Keratinocyte (primary cell): ENCODE results near the gene TEAD4.

ENCODE experiments used
- EZH2 ChIP-seq: IDR thresholded peaks from one replicate; pipeline ENCODE4 v1.6.1; 2012; ENCODE audit warnings: inconsistent platforms, mild to moderate bottlenecking, low read length, moderate library complexity
- TF ChIP-seq, protein P1 (sequence below), 3 experiments: IDR thresholded peaks in 1 of 3; conservative IDR thresholded peaks in 1 of 3; optimal IDR thresholded peaks in 1 of 3; 2 replicates in 2 of 3; 3 replicates in 1 of 3; pipeline versions ENCODE3 to v1.5.1; 2011; ENCODE audit warnings: low read length in 3 of 3, mild to moderate bottlenecking in 3 of 3, moderate library complexity in 2 of 3, control low read depth in 1 of 3, inconsistent platforms in 1 of 3; ENCODE audit not compliant: insufficient read depth in 2 of 3; ENCODE audit errors: extremely low read depth in 1 of 3

DNA sequence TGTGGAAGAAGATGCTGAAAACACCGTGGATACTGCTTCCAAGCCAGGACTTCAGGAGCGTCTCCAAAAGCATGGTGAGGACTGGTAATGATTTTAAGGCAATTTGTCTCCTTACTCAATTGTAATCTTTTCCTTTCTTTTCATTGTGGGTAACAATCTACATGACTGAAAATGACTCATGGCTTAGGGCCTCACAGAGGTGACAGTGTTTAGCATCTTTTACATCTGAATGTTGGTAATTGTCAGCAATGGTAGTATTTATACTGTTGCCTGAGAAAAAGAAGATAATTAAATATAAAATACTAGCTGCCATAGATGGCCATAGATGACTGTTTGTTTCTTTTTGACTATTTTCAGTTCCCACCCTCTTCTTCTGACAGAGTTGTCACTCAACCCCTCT is 36.9 kb upstream of the TEAD4 start:
- TF ChIP-seq EZH2, result no peak
- TF ChIP-seq, protein P1, sequence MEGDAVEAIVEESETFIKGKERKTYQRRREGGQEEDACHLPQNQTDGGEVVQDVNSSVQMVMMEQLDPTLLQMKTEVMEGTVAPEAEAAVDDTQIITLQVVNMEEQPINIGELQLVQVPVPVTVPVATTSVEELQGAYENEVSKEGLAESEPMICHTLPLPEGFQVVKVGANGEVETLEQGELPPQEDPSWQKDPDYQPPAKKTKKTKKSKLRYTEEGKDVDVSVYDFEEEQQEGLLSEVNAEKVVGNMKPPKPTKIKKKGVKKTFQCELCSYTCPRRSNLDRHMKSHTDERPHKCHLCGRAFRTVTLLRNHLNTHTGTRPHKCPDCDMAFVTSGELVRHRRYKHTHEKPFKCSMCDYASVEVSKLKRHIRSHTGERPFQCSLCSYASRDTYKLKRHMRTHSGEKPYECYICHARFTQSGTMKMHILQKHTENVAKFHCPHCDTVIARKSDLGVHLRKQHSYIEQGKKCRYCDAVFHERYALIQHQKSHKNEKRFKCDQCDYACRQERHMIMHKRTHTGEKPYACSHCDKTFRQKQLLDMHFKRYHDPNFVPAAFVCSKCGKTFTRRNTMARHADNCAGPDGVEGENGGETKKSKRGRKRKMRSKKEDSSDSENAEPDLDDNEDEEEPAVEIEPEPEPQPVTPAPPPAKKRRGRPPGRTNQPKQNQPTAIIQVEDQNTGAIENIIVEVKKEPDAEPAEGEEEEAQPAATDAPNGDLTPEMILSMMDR (optimal IDR thresholded peaks at IDR 0.05 in 1 of 3, IDR thresholded peaks at IDR 0.05 in 1 of 3, conservative IDR thresholded peaks at IDR 0.05 in 1 of 3; ENCODE audit: extremely low read depth in 1 of 3, insufficient read depth in 2 of 3, low read length in 3 of 3), result no peak
